DOHH2 (cell line): ENCODE results near the gene SLC6A8.

Experiments used
- CTCF ChIP-seq: fragments of 200-600 bp; sonication (generic); IDR thresholded peaks from one replicate; pipeline ENCODE4 v1.5.1; 2014; ENCODE audit warnings: antibody characterized with exemption, mild to moderate bottlenecking, low read depth, low read length; ENCODE audit not compliant: poor library complexity, severe bottlenecking
- EZH2phosphoT487 ChIP-seq: fragments of 200-600 bp; sonication (generic); IDR thresholded peaks from 2 replicates; pipeline ENCODE4 v1.6.1; 2017; ENCODE audit warnings: borderline replicate concordance, mild to moderate bottlenecking, antibody characterized with exemption, low read length, moderate library complexity, mixed read lengths

- TF ChIP-seq CTCF (no peak), EZH2phosphoT487 (no peak)
Measured at GRCh38 chrX:153690466-153690865, 2.7 kb downstream of the SLC6A8 start.
